Measurements from ENCODE around the gene TCERG1L.

Gene TCERG1L

GRCh38 chr10:131273476-131273875 is 38.0 kb downstream of the TCERG1L start:
- in situ Hi-C loops (cut with HindIII; ENCODE audit: low pct_unique_long_range_greater_than_20kb, low sequenced_read_pairs) = no loop called here
- DNase-seq (ENCODE audit: low read depth in 1 of 2, low spot score in 1 of 2) = no peak
- no peak for TF ChIP-seq JUND (IDR thresholded peaks at IDR 0.05; ENCODE audit: low read depth)

DNA sequence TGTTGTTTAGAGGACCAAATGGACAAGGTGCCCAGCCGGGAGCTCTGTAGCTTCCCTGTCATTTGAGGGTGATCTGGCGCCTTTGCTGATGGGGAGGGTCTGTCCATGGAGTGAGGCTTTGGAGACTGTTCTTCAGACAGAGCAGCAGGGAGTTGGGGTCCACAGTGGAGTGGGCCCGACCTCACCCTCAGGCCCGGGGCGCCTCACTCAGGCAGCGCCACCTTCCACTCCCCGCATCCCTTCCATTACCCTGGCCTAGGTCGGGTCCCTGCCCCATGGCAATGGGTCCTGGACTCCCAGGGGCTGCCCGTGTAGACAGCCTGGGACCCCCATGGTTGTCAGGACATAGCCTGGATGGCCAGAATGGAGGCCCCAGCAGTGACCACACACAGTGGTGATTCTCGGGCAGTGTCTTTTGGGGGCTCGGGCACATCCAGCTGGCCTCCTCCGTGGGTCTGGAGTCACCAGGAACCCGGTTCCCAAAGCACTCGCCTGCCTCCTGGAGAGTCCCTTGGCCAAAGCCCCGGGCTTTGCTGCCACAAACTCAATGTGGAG is 38.5 kb downstream of the TCERG1L start:
- in situ Hi-C loops (cut with HindIII; ENCODE audit: low pct_unique_long_range_greater_than_20kb, low sequenced_read_pairs) = no loop called here
- no peak for DNase-seq (ENCODE audit: low read depth in 1 of 2, low spot score in 1 of 2)

GRCh38 chr10:131271966-131272365 is 39.6 kb downstream of the TCERG1L start:
- in situ Hi-C loops (cut with HindIII; ENCODE audit: low pct_unique_long_range_greater_than_20kb, low sequenced_read_pairs) = no loop called here
- TF ChIP-seq JUND (IDR thresholded peaks at IDR 0.05; ENCODE audit: low read depth) = no peak
- DNase-seq (ENCODE audit: low read depth in 1 of 2, low spot score in 1 of 2) = no peak

More for the DNA sequence above, 38.5 kb downstream of the TCERG1L start:
- no peak for TF ChIP-seq JUND (IDR thresholded peaks at IDR 0.05; ENCODE audit: low read depth)

DNA sequence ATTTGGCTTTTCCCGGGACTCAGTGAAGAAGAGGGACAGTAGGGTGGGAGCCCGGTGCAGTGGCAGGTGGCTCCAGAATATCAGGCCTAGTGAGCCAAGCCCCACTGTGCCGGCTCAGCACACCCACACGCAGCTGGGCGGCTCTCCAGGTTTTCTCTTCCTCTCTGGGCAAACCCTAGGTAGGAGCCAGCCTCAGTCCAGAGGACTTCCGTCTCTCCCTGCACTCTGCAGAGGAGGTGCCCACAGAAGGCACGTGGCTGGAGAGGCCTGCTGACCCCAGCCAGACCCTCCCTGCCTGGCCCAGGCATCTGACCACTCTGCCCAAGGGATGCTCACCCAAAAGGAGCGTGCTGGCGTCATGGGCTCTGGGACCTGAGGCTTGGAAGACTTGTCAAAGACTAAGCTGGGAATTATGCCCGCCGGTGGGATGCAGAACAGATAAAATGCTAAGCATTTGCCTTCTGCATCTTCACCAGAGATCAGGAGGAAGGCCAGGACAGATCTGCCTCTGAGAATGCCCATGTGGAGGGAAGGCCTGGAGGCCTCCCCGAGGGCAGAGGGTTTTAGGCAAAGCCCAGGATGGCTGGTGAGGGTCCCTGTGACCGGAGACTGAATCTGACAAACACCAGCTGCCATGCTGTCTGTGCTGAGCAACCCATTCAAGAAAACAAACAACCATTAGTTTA is 40.2 kb downstream of the TCERG1L start:
- in situ Hi-C loops (cut with HindIII; ENCODE audit: low pct_unique_long_range_greater_than_20kb, low sequenced_read_pairs) = no loop called here
- no peak for TF ChIP-seq JUND (IDR thresholded peaks at IDR 0.05; ENCODE audit: low read depth)

DNA sequence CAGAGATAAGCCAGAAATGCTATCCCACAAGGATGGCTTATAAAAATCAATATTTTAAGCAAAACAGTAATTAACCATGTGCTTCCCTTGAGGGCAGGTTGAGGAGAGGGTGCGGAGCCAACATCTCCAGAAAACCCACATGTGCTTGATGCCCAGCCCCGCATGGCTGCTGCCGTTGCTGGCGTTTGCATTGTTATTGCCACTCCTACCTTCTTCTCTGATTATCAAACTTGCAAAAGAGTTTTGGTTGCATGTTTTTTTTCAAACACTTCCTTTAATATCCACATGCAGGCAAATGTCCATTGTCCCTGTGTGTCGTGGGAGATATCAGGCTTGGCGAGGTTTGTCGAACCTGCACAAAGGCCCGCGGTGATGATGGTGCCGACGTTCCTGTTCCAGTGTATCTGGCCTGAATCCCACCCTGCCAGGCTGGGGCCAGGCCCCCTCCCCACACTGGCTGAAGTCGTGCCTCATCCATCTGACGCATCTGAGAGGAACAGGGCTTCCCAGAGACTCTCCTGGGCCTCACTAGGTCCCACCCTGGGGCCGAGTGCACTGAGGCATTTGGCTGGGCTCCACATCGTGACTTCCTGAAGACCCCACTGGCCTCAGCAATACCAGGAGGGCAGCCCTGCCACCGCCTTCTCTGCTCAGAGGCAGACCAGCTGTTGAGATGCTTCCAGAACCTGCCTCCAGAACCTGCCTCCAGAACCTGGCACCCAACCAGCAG is 40.9 kb downstream of the TCERG1L start:
- DNase-seq (ENCODE audit: low read depth in 1 of 2, low spot score in 1 of 2) = no peak
- TF ChIP-seq JUND (IDR thresholded peaks at IDR 0.05; ENCODE audit: low read depth) = no peak
- in situ Hi-C loops (cut with HindIII; ENCODE audit: low pct_unique_long_range_greater_than_20kb, low sequenced_read_pairs) = no loop called here

More for the DNA sequence above, 40.2 kb downstream of the TCERG1L start:
- no peak for DNase-seq (ENCODE audit: low read depth in 1 of 2, low spot score in 1 of 2)

- DNase-seq (ENCODE audit: low read depth in 1 of 2, low spot score in 1 of 2) = no peak
- in situ Hi-C loops (cut with HindIII; ENCODE audit: low pct_unique_long_range_greater_than_20kb, low sequenced_read_pairs) = no loop called here
- no peak for TF ChIP-seq JUND (IDR thresholded peaks at IDR 0.05; ENCODE audit: low read depth)
These were observed 41.6 kb downstream of the TCERG1L start for GRCh38 chr10:131269776-131270460.

DNA sequence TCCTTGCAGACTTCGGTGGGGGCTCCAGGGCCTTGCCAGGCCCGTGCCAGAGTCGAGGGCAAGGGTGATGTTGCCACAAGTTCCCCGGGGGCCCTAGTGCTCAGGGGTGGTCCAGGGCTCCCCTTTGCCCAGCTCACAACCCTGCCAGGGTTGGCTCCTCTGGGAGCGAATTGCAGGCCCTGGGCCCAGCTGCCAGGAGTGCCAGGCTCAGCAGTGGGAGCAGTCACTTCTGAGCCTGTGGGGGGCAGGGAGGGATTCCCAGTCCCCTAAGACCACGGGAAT is 43.8 kb downstream of the TCERG1L start:
- no peak for TF ChIP-seq JUND (IDR thresholded peaks at IDR 0.05; ENCODE audit: low read depth)
- no peak for DNase-seq (ENCODE audit: low read depth in 1 of 2, low spot score in 1 of 2)
- in situ Hi-C loops (cut with HindIII; ENCODE audit: low pct_unique_long_range_greater_than_20kb, low sequenced_read_pairs) = no loop called here

GRCh38 chr10:131266936-131267813 is 44.3 kb downstream of the TCERG1L start:
- TF ChIP-seq JUND (IDR thresholded peaks at IDR 0.05; ENCODE audit: low read depth) = no peak
- DNase-seq (ENCODE audit: low read depth in 1 of 2, low spot score in 1 of 2) = no peak
- in situ Hi-C loops (cut with HindIII; ENCODE audit: low pct_unique_long_range_greater_than_20kb, low sequenced_read_pairs) = no loop called here

DNA sequence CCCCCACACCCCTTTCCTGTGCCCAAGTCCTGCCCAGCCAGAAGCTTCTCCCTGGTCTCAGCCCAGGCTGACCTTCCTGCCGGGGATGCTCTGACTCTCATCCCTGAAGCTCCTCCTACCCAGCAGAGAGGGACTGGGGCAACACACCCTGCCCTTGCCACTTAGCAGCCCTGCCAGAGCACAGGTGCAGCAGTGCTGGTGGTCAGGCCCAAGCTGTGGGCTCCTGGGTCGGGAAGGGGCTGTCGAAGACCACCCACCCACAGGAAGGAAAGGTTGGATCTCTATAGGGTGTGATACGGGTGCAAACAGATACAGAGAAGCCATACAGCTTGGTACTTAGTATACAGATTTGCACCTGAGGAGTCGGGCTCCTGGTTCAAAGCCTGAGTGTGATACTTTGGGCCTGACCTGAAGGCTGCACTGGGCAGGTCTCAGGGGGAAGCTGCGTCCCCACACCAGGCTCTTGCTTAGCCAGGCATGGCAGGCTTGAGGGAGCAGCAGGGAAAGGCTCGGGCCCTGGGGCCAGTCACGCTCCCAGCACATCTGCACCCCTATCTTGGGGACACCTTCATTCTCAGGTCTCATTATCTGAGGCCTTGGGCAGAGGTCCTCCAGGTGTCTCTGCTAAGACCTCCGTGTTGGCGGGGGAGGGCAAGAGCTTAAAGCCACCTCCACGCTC is 47.3 kb downstream of the TCERG1L start:
- no peak for TF ChIP-seq JUND (IDR thresholded peaks at IDR 0.05; ENCODE audit: low read depth)
- DNase-seq (ENCODE audit: low read depth in 1 of 2, low spot score in 1 of 2) = no peak
- in situ Hi-C loops (cut with HindIII; ENCODE audit: low pct_unique_long_range_greater_than_20kb, low sequenced_read_pairs) = no loop called here

GRCh38 chr10:131261890-131262475 is 49.5 kb downstream of the TCERG1L start:
- in situ Hi-C loops (cut with HindIII; ENCODE audit: low pct_unique_long_range_greater_than_20kb, low sequenced_read_pairs) = no loop called here
- TF ChIP-seq JUND (IDR thresholded peaks at IDR 0.05; ENCODE audit: low read depth) = no peak

GRCh38 chr10:131260452-131261211 is 50.9 kb downstream of the TCERG1L start:
- DNase-seq (ENCODE audit: low read depth in 1 of 2, low spot score in 1 of 2) = no peak
- no peak for TF ChIP-seq JUND (IDR thresholded peaks at IDR 0.05; ENCODE audit: low read depth)
- in situ Hi-C loops (cut with HindIII; ENCODE audit: low pct_unique_long_range_greater_than_20kb, low sequenced_read_pairs) = no loop called here

More at GRCh38 chr10:131261890-131262475, 49.5 kb downstream of the TCERG1L start:
- no peak for DNase-seq (ENCODE audit: low read depth in 1 of 2, low spot score in 1 of 2)
